CD14-positive monocyte (primary cell): Measurements from ENCODE around the gene MXRA7. TPM values are rescaled to one million over a fixed set of nuclear protein-coding genes. Genes with fewer than 3 reads are reported as not detected.

ENCODE experiments used
- DNase-seq, 3 donors: peaks; one replicate each; pipeline ENCODE4 v3.0.0-alpha.2; 2011 to 2022
- H2AFZ ChIP-seq: 2 replicates; pipeline ENCODE4 v1.6.0; 2012; ENCODE audit warnings: mild to moderate bottlenecking, low read depth, low read length, inconsistent platforms; ENCODE audit not compliant: insufficient read depth, poor library complexity, severe bottlenecking
- H3K27ac ChIP-seq, 2 donors: 1 replicate in 1 of 2; 2 replicates in 1 of 2; pipeline ENCODE4 v1.5.1; 2012 to 2013; ENCODE audit warnings: low read length in 2 of 2, control low read depth in 1 of 2, inconsistent platforms in 1 of 2, low read depth in 1 of 2, mild to moderate bottlenecking in 1 of 2
- H3K27me3 ChIP-seq, 2 donors: one replicate each; pipeline versions ENCODE4 v1.6.0 to v1.6.1; 2011 to 2013; ENCODE audit warnings: low read length in 2 of 2; ENCODE audit not compliant: control insufficient read depth in 2 of 2, insufficient read depth in 2 of 2
- H3K36me3 ChIP-seq, 2 donors: replicated peaks in 1 of 2; 1 replicate in 1 of 2; 2 replicates in 1 of 2; pipeline versions ENCODE4 v1.5.1 to v1.6.1; 2012 to 2013; ENCODE audit warnings: low read length in 2 of 2, control low read depth in 1 of 2, inconsistent platforms in 1 of 2, mild to moderate bottlenecking in 1 of 2; ENCODE audit not compliant: insufficient read depth in 2 of 2, control insufficient read depth in 1 of 2
- H3K4me1 ChIP-seq, 2 donors: 1 replicate in 1 of 2; 2 replicates in 1 of 2; pipeline versions ENCODE4 v1.5.1 to v1.6.1; 2012 to 2013; ENCODE audit warnings: low read length in 2 of 2, control low read depth in 1 of 2, inconsistent platforms in 1 of 2, mild to moderate bottlenecking in 1 of 2, moderate library complexity in 1 of 2; ENCODE audit not compliant: insufficient read depth in 2 of 2, control insufficient read depth in 1 of 2
- H3K4me2 ChIP-seq: replicated peaks from 2 replicates; pipeline ENCODE3; 2012; ENCODE audit warnings: low read length, moderate library complexity, mild to moderate bottlenecking; ENCODE audit not compliant: poor library complexity, severe bottlenecking; ENCODE audit errors: extremely low read depth
- H3K4me3 ChIP-seq, 3 experiments: fragments of 200-600 bp in 1 of 3; sonication (generic) in 1 of 3; replicated peaks in 1 of 3; 1 replicate in 2 of 3; 2 replicates in 1 of 3; pipeline ENCODE4 v1.5.1; 2011 to 2013; ENCODE audit warnings: low read length in 3 of 3, mild to moderate bottlenecking in 3 of 3, control low read depth in 2 of 3, low read depth in 2 of 3, inconsistent platforms in 1 of 3, moderate library complexity in 1 of 3
- H3K79me2 ChIP-seq: 2 replicates; pipeline ENCODE4 v1.6.0; 2012; ENCODE audit warnings: mild to moderate bottlenecking, control low read depth, inconsistent platforms, low read length, moderate library complexity; ENCODE audit not compliant: insufficient read depth
- H3K9ac ChIP-seq: 2 replicates; pipeline ENCODE4 v1.6.0; 2017; ENCODE audit warnings: low read length, mild to moderate bottlenecking; ENCODE audit not compliant: insufficient read depth, poor library complexity, severe bottlenecking
- H3K9me3 ChIP-seq, 2 donors: replicated peaks in 1 of 2; 1 replicate in 1 of 2; 2 replicates in 1 of 2; pipeline versions ENCODE4 v1.5.1 to v1.6.1; 2012 to 2013; ENCODE audit warnings: low read length in 2 of 2, control low read depth in 1 of 2; ENCODE audit not compliant: control insufficient read depth in 1 of 2, insufficient read depth in 1 of 2
- H4K20me1 ChIP-seq: 2 replicates; pipeline ENCODE4 v1.6.0; 2012; ENCODE audit warnings: mild to moderate bottlenecking, low read length, control low read depth, moderate library complexity; ENCODE audit not compliant: insufficient read depth
- H3K27ac Mint-ChIP-seq, 7 donors: one replicate each; pipeline ENCODE4 v1.8.0; 2020; ENCODE audit warnings: mild to moderate bottlenecking in 7 of 7, mixed read lengths in 7 of 7, moderate library complexity in 6 of 7, inconsistent platforms in 2 of 7
- H3K27me3 Mint-ChIP-seq, 3 donors: one replicate each; pipeline ENCODE4 v1.8.0; 2021 to 2022; ENCODE audit warnings: low read depth in 3 of 3, mild to moderate bottlenecking in 3 of 3, mixed read lengths in 3 of 3, moderate library complexity in 3 of 3, inconsistent platforms in 1 of 3
- H3K36me3 Mint-ChIP-seq, 2 donors: one replicate each; pipeline ENCODE4 v1.8.0; 2020; ENCODE audit warnings: mixed read lengths in 2 of 2, inconsistent platforms in 1 of 2, mild to moderate bottlenecking in 1 of 2
- H3K4me1 Mint-ChIP-seq: one replicate; pipeline ENCODE4 v1.8.0; 2020; ENCODE audit warnings: mild to moderate bottlenecking, mixed read lengths
- H3K4me3 Mint-ChIP-seq, 2 donors: one replicate each; pipeline ENCODE4 v1.8.0; 2020; ENCODE audit warnings: mild to moderate bottlenecking in 2 of 2, mixed read lengths in 2 of 2, moderate library complexity in 1 of 2
- H3K9me3 Mint-ChIP-seq, 7 donors: one replicate each; pipeline ENCODE4 v1.8.0; 2020 to 2022; ENCODE audit warnings: mixed read lengths in 7 of 7, mild to moderate bottlenecking in 6 of 7, moderate library complexity in 6 of 7, inconsistent platforms in 2 of 7
- CTCF ChIP-seq: fragments of 200-600 bp; IDR thresholded peaks from one replicate; pipeline ENCODE4 v1.8.0; 2022; ENCODE audit warnings: antibody characterized with exemption, mild to moderate bottlenecking
- WGBS: methylation state at CpG from one replicate; pipeline ENCODE4 v1.1.5; 2013; ENCODE audit warnings: missing lambda C conversion rate; ENCODE audit not compliant: insufficient coverage; 5-methylcytosine and 5-hydroxymethylcytosine counted together
- intact Hi-C, 2 donors: fragments of 100-400 bp; cut with micrococcal nuclease; formaldehyde crosslinking; loops; one replicate each; pipeline versions ENCODE4 v1.15.0 to v1.15.1; 2023
- polyA plus RNA-seq, 3 donors: library from polyadenylated mRNA; depleted of rRNA in 1 of 3; unstranded in 2 of 3; stranded (reverse) in 1 of 3; fragments of 300-500 nt in 2 of 3; fragments of >200 nt in 1 of 3; fragmentation: Illumina TruSeq in 2 of 3; gene quantifications; 1 replicate in 2 of 3; 2 replicates in 1 of 3; pipeline ENCODE4 v1.2.3, GENCODE V29; 2012 to 2021

The MXRA7 gene
- polyA plus RNA-seq, 3 donors: 0.13 to 0.81 (median 0.30) TPM

GRCh38 chr17:76690596-76691280 lies 20.0 kb downstream of the MXRA7 start:
- H3K4me1 Mint-ChIP-seq: no peaks in the 10 kb centered on the region

GRCh38 chr17:76689859-76690258 lies 20.9 kb downstream of the MXRA7 start:
- Mint-ChIP-seq H3K4me1 (no peaks in the 10 kb centered on the region), H3K36me3 (no peaks in the 10 kb centered on the region), H3K9me3 (no peaks in the 10 kb centered on the region), H3K27me3 (peaks cover 0 to 6% (median 3%) of the 10 kb centered on the region in 3 donors), H3K4me3 (no peak overlapping the region), H3K27ac (peak overlapping the region in 1 of 7 donors; percentile 40)
- Histone ChIP-seq H4K20me1 (no peaks in the 10 kb centered on the region), H3K4me3 (no peak overlapping the region), H3K27ac (no peak overlapping the region), H3K9ac (no peak overlapping the region), H3K9me3 (no peaks in the 10 kb centered on the region), H3K27me3 (no peaks in the 10 kb centered on the region), H3K79me2 (no peaks in the 10 kb centered on the region), H3K4me1 (no peaks in the 10 kb centered on the region), H3K4me2 (no peak overlapping the region), H2AFZ (no peak overlapping the region), H3K36me3 (no peaks in the 10 kb centered on the region)
- no peak for TF ChIP-seq CTCF
- WGBS: 83% methylated on average over 7 of the region's 11 CpGs
- DNase-seq: no peak
- intact Hi-C loops: no loop called here

More at GRCh38 chr17:76690596-76691280, 20.0 kb downstream of the MXRA7 start:
- Histone ChIP-seq H3K4me2 (no peak overlapping the region), H3K4me1 (no peaks in the 10 kb centered on the region), H3K9me3 (no peaks in the 10 kb centered on the region), H2AFZ (no peak overlapping the region), H3K36me3 (no peaks in the 10 kb centered on the region), H3K27ac (no peak overlapping the region), H3K27me3 (no peaks in the 10 kb centered on the region), H3K4me3 (no peak overlapping the region), H3K79me2 (no peaks in the 10 kb centered on the region), H3K9ac (no peak overlapping the region), H4K20me1 (no peaks in the 10 kb centered on the region)
- TF ChIP-seq CTCF: no peak
- 100% methylated on average over 5 of the region's 13 CpGs for WGBS
- no peak overlapping the region for H3K27ac Mint-ChIP-seq
- intact Hi-C loops: no loop called here
- no peaks in the 10 kb centered on the region for H3K9me3 Mint-ChIP-seq
- H3K27me3 Mint-ChIP-seq: peaks cover 0 to 6% (median 5%) of the 10 kb centered on the region in 3 donors
- no peak overlapping the region for H3K4me3 Mint-ChIP-seq
- no peak for DNase-seq
- no peaks in the 10 kb centered on the region for H3K36me3 Mint-ChIP-seq
